HK-2 (cell line): ENCODE data around the gene KRT81.
"Not testable (repeated sequence)": the region's sequence is repeated elsewhere in the genome, so short reads cannot be mapped to it uniquely, and the experiment has no call there.

Experiments
- DNase-seq: peaks from one replicate; pipeline ENCODE4 v3.0.0-alpha.2; 2018; ENCODE audit not compliant: unreplicated experiment

The KRT81 gene

GRCh38 chr12:52241205-52241842 is 50.0 kb downstream of the KRT81 start:
- no peak for DNase-seq

- DNase-seq, result not testable (repeated sequence)
Measured at GRCh38 chr12:52240247-52240646, 51.1 kb downstream of the KRT81 start.

- no peak for DNase-seq
Measured at GRCh38 chr12:52239767-52240166, 51.6 kb downstream of the KRT81 start.

- DNase-seq, result no peak
Measured at GRCh38 chr12:52238916-52239646, 52.3 kb downstream of the KRT81 start.

GRCh38 chr12:52238207-52238840 is 53.0 kb downstream of the KRT81 start:
- no peak for DNase-seq

- DNase-seq, result no peak
Measured at GRCh38 chr12:52236386-52237050, 54.8 kb downstream of the KRT81 start.
